Cardiac septum (tissue), 1 donor: ENCODE results near the gene MRPS27. TPM values are rescaled to one million over a fixed set of nuclear protein-coding genes. Genes with fewer than 3 reads are reported as not detected.

Experiments
- DNase-seq: peaks from one replicate; pipeline ENCODE4 v3.0.0-alpha.2; 2020; ENCODE audit warnings: low spot score
- intact Hi-C: fragments of 100-400 bp; cut with DNase I; formaldehyde crosslinking; loops from one replicate; pipeline ENCODE4 v1.14.0; 2022
- long read RNA-seq: library from polyadenylated mRNA; unstranded; transcript quantifications from one replicate; pipeline ENCODE4 v2.0.0, GENCODE V29; 2021
- total RNA-seq: library from RNA; stranded (reverse); fragmentation: NEBNext Ultra II Directional; extraction: Animal tissue kit (Norgen Biotek cat#: 25700); gene quantifications from one replicate; pipeline ENCODE4 v1.2.1, GENCODE V29; 2021
- donor health status: DM: no; HTN: no; CAD: no.

Gene MRPS27
- total RNA-seq = 60.4 TPM
- long read RNA-seq, transcript MRPS27-201 (11 exons, 2,785 nt) = major isoform, 106 of 136 reads
- long read RNA-seq, partial matches to known transcripts = 9 of 136 reads
- long read RNA-seq, other reads (novel, unspliced or antisense) = 15 of 136 reads

GRCh38 chr5:72319976-72320752 is at the start of gene MRPS27, which contains the start of gene PTCD2:
MRPS27 (minus strand) TSS chr5:72320240; CDS start chr5:72320221, 19 bp downstream.
PTCD2 (plus strand) TSS chr5:72320373; CDS start chr5:72320383, 10 bp downstream.
- intact Hi-C loops = no loop called here
- peak; percentile 97 for DNase-seq

DNA sequence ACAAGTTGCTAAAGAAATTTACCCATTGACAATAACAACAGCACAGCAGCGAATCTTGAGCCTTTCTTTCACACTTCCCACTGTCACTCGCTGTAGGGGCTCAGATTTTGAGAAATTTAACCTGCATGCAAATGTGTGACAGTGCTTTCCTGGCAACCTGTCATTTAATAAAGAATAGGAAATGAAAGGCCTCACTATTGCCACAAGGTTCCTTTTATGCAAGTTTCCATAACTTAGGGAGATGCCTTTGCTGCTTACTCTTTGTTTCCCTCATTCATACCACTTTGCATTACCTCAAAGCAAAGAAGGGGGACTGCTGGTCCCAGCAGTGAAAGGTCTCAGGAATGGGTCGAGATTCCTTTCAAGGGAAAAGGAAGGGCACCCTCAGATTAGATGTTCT is 49.7 kb upstream of the MRPS27 start:
- DNase-seq = no peak
- intact Hi-C loops = no loop called here

GRCh38 chr5:72369301-72369700 is 49.3 kb upstream of the MRPS27 start:
- DNase-seq = no peak
- intact Hi-C loops = no loop called here

- intact Hi-C loops = no loop called here
- DNase-seq = no peak
These were observed 48.2 kb upstream of the MRPS27 start for GRCh38 chr5:72368271-72368670.

DNA sequence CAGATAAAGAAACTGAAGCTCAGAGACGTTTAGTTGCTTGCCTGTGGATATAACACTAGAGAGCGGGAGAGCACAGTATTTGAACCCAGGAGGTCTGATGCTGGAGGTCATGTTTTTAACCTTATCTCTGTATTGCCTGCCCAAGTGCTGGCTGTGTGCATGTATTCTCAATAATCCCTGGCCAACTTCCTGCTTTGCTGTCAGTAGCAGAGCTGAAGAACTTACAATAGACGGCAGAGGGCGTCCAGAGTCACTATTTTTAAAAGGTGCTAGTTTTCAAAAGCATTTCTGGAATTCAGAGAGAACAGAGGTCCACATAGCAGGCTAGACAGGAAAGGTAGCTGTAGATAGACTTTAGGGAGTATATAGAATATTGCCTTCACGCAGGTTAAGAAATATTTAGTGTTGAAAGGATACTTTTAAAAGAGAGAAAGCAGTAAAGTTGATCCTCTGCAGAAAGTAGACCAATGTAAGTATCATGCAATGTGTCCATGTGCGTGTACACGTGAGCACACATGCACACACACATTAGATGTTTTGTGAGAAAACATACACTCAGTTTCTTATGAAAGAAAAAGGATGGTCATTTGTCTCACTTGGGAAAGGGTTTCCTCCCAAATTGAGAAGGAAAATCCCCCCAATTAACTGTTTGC is 46.4 kb upstream of the MRPS27 start:
- intact Hi-C loops = loop anchor here (1.0 kb wide), 1 partner anchor 451 kb away; no protein-coding TSS in a partner anchor
- DNase-seq = peak; percentile 76

- intact Hi-C loops = no loop called here
- DNase-seq = no peak
These were observed 44.9 kb upstream of the MRPS27 start for GRCh38 chr5:72364951-72365350.

GRCh38 chr5:72364171-72364570 is 44.1 kb upstream of the MRPS27 start:
- intact Hi-C loops = no loop called here
- DNase-seq = no peak

DNA sequence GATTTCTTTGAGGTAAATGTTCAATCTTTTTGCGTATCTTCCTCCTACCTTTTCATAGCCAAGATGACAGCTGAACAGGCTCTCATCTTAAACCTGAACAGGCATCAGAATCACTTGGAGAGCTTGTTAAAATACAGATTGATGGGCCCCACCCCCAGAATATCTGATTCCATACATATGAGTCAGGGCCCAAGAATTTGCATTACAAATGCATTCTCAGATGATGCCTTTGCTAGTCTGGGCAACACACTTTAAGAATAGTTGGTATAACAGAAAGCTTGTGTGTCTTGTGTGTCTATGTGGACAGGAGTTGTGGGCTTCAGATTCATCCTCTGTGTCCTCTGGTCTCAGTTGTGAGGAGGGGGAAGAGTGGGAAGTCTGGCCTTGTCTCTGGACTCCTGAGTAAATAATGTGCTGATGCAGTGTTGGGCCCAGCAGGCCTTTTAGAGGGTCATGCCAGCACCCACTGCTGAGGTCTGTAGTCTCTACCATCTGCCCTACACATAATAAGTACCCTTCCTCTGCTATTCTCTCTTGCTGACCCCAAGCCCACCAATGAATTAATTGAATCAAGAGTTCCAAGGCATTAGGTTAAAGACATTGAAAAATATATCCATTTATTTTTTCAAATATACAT is 43.2 kb upstream of the MRPS27 start:
- intact Hi-C loops = no loop called here
- no peak for DNase-seq

- no peak for DNase-seq
- intact Hi-C loops = no loop called here
These were observed 39.8 kb upstream of the MRPS27 start for GRCh38 chr5:72359886-72360285.

GRCh38 chr5:72358925-72359324 is 38.9 kb upstream of the MRPS27 start:
- no peak for DNase-seq
- intact Hi-C loops = no loop called here

GRCh38 chr5:72356361-72356760 is 36.3 kb upstream of the MRPS27 start:
- intact Hi-C loops = no loop called here
- no peak for DNase-seq

DNA sequence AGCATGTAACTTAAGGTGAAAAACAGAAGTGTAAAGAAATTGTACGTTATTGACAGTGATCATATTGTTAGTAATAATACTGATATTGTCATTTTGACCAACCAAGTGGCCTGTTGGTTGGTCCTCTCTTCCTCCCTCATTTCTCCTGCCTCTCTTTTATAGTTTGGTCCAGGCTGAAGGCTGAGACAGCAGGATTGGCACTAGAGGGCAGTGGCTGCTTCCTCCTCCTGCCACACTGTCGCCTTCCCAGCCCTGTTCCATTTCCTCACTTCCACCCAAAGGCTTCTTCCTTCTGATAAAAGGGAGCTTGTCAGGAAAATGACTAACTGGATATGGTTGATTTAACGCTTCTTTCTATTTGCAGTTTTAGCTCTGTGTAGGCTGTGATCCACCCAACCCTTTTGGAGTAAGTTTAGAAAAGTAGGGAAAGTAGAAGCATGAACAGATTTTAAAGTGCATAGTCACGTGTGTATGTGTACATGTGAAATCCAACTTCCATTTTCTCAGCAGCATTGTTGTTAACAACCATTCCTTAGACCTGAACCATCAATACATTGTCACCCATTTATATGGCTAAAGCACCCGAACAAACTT is 35.8 kb upstream of the MRPS27 start:
- DNase-seq = no peak
- intact Hi-C loops = no loop called here

GRCh38 chr5:72353046-72353445 is 33.0 kb upstream of the MRPS27 start:
- intact Hi-C loops = no loop called here
- DNase-seq = no peak

- intact Hi-C loops = no loop called here
- no peak for DNase-seq
These were observed 32.6 kb upstream of the MRPS27 start for GRCh38 chr5:72352616-72353015.

DNA sequence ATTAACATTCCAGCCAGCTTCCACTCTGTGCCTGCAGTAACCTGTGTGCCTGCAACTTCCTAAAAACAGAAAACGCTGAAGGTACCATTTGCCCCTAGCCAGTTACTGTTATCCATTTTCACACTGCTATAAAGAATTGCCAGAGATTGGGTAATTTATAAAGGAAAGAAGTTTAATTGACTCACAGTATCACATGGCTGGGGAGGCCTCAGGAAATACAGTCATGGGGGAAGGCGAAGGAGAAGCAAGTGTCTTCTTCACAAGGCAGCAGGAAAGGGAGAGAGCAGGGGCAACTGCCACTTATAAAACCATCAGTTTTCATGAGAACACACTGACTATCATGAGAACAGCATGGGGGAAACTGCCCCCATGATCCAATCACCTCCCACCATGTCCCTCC is 31.3 kb upstream of the MRPS27 start:
- intact Hi-C loops = no loop called here
- no peak for DNase-seq

DNA sequence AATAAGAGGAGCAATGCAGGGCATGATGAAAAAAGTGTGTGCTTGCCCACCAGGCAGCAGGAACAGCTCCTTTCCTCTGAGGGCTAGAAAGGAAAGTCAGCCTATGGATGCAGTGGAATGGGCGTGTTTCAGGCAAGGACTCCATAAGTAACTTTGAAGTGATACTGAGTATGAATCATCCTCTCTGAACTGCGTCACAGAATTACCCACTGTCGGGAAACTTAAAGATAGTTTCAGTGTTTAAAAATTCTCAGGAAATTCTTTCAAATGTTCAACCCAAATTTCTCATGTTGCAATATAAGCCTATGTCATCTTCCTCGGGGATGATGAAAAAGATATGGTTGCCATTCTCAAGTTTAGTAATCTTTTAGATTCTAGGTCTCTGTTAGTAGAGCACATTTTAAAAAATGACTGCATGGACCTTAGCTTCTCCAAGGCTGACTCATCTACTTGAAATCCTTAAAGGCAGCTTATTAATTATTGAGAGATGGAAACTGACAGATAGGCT is 27.8 kb upstream of the MRPS27 start:
- DNase-seq = no peak

DNA sequence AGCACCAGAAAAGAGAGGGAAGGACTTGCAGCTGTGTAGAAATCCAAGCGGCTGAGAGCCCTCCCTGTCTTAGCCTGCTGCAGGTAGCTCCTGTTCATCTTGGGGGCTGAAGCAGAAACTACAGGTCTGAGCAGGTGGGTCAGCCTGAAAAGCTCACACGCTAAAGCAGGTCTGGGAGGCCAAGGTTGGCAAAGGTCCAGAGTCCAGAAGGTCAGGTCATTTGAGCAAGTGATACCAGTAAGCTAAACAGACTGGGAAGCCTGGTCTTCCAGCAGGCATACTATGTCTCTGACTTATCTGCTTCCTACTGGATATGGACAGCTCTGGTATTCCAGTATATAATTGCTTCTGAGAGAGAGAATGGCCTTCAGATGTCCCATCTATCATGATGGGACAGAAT is 26.4 kb upstream of the MRPS27 start:
- intact Hi-C loops = no loop called here
- no peak for DNase-seq

More for the DNA sequence above, 27.8 kb upstream of the MRPS27 start:
- intact Hi-C loops = no loop called here

GRCh38 chr5:72338689-72339209 is 18.7 kb upstream of the MRPS27 start:
- DNase-seq = no peak
- intact Hi-C loops = no loop called here

DNA sequence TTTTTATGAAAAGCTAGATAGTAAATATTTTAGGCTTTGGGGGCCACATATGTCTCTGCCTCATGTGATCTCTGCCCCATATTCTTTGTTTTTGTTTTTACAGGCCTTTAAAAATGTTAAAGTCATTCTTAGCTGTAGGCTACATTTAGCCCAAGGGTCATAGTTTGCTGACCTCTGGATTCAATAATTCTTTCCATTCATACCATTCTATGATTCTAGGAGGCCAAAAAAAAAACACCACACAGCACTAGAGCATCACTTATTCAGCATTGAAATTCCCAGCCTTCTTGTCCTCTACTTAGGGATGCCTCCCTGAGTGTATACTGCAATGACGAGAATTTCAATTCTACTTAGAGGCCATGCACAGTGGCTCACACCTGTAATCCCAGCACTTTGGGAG is 17.1 kb upstream of the MRPS27 start:
- DNase-seq = no peak
- intact Hi-C loops = no loop called here

- DNase-seq = no peak
- intact Hi-C loops = no loop called here
These were observed 10.7 kb upstream of the MRPS27 start for GRCh38 chr5:72330712-72331111.
